A673 (cell line): ENCODE measurements around the gene NQO2.

Experiments
- EZH2 ChIP-seq: fragments of 200-600 bp; sonication (generic); IDR thresholded peaks from 2 replicates; pipeline ENCODE4 v1.6.1; 2017; ENCODE audit warnings: borderline replicate concordance, low read depth, mild to moderate bottlenecking, mixed read lengths, antibody characterized with exemption, low read length; ENCODE audit not compliant: poor library complexity, severe bottlenecking
- TF ChIP-seq, protein P1 (sequence below): fragments of 300-800, 200-600 bp; sonication (generic); conservative IDR thresholded peaks from 2 replicates; pipeline ENCODE4 v1.5.1; 2017; ENCODE audit warnings: low read depth, mild to moderate bottlenecking, antibody characterized with exemption, low read length, moderate library complexity, mixed read lengths

DNA sequence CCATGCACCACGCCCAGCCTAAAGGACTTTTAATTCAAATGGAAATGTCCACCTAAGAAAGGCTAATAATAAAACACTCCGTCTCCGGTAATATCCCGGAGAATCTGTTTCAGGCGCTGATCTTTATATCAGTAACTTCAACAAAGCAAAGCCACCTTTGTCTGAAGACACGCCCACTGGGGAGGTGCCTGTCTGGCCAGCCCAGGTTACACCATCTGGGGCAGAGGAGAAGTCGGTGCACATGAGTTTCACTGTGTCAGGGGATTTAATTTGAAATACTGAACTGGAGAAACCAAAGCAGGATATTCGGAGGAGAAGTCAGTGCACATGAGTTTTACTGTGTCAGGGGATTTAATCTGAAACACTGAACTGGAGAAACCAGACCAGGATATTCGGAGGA is 37.7 kb upstream of the NQO2 start:
- no peak for TF ChIP-seq EZH2
- TF ChIP-seq, protein P1, sequence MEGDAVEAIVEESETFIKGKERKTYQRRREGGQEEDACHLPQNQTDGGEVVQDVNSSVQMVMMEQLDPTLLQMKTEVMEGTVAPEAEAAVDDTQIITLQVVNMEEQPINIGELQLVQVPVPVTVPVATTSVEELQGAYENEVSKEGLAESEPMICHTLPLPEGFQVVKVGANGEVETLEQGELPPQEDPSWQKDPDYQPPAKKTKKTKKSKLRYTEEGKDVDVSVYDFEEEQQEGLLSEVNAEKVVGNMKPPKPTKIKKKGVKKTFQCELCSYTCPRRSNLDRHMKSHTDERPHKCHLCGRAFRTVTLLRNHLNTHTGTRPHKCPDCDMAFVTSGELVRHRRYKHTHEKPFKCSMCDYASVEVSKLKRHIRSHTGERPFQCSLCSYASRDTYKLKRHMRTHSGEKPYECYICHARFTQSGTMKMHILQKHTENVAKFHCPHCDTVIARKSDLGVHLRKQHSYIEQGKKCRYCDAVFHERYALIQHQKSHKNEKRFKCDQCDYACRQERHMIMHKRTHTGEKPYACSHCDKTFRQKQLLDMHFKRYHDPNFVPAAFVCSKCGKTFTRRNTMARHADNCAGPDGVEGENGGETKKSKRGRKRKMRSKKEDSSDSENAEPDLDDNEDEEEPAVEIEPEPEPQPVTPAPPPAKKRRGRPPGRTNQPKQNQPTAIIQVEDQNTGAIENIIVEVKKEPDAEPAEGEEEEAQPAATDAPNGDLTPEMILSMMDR = no peak
